ENCODE data around the gene ZBTB43. TPM values are rescaled to one million over a fixed set of nuclear protein-coding genes. Genes with fewer than 3 reads are reported as not detected.

ZBTB43 gene
- total RNA-seq, 2 experiments from 2014 or later: 4.1 to 6.4 TPM

- DNase-seq (ENCODE audit: low spot score): no peak
- no peak for TF ChIP-seq EZH2phosphoT487 (IDR thresholded peaks at IDR 0.05; ENCODE audit: borderline replicate concordance, low read depth, low read length)
- TF ChIP-seq CTCF (conservative IDR thresholded peaks at IDR 0.05; ENCODE audit: low read length): no peak
Measured at GRCh38 chr9:126880947-126881332, 76.1 kb downstream of the ZBTB43 start.

DNA sequence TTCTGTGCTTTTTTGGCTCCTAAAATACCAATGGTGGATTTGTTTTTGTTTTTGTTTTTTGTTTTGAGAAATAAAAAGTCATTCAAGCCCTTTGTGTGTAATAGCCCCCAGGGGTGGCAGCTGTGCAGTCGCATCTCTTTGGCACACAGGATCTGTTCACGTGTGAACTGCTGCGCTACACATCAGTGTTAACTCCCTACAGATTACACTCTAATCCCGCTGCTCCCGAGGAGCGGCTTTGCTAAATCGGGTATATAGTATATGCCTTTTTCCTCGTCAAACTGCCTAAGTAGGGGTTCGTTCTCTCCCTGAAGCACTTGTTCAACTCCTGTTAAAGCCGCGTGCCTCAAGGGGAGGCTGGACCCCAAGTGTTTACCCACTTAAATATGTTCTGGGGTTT, 77.9 kb downstream of the ZBTB43 start:
- H3K4me3 ChIP-seq (ENCODE audit: low read depth, low read length, poor library complexity, severe bottlenecking): no peak overlapping the region
- ChIA-PET POLR2A (no interaction called here), CTCF (ENCODE audit: unreplicated experiment) (no interaction called here)
- no peaks in the 10 kb centered on the region for H3K9me3 ChIP-seq (ENCODE audit: low read length)
- DNase-seq (ENCODE audit: low spot score): no peak
- peaks cover 32% of the 10 kb centered on the region for H3K36me3 ChIP-seq (ENCODE audit: insufficient read depth, low read length)
- H3K27ac ChIP-seq (ENCODE audit: low read depth, low read length, poor library complexity, severe bottlenecking): no peak overlapping the region
- no peak for TF ChIP-seq EZH2phosphoT487 (IDR thresholded peaks at IDR 0.05; ENCODE audit: borderline replicate concordance, low read depth, low read length)
- no peak for TF ChIP-seq CTCF (conservative IDR thresholded peaks at IDR 0.05; ENCODE audit: low read length)
- intact Hi-C loops (cut with micrococcal nuclease; ENCODE audit: unreplicated experiment): no loop called here
- no peaks in the 10 kb centered on the region for H3K4me1 ChIP-seq (ENCODE audit: insufficient read depth, low read length, poor library complexity, severe bottlenecking)
- no TSS peak for BruUV-seq (replicated peaks)
- H4K20me1 ChIP-seq (ENCODE audit: insufficient read depth, low read length): 0 out of 2 replicates have a peak, but pooled peaks cover 11% of the 10 kb centered on the region
- no peaks in the 10 kb centered on the region for H3K79me2 ChIP-seq (ENCODE audit: insufficient read depth, low read depth, low read length)
- no peak overlapping the region for H3K4me2 ChIP-seq (ENCODE audit: low read length)
- H2AFZ ChIP-seq (ENCODE audit: low read length): no peak overlapping the region
- H3K9me2 ChIP-seq (ENCODE audit: insufficient read depth, low read length): no peaks in the 10 kb centered on the region

More at GRCh38 chr9:126880947-126881332, 76.1 kb downstream of the ZBTB43 start:
- no TSS peak for BruUV-seq (replicated peaks)
- H3K27ac ChIP-seq (ENCODE audit: low read depth, low read length, poor library complexity, severe bottlenecking): no peak overlapping the region
- no peaks in the 10 kb centered on the region for H3K79me2 ChIP-seq (ENCODE audit: insufficient read depth, low read depth, low read length)
- H3K4me3 ChIP-seq (ENCODE audit: low read depth, low read length, poor library complexity, severe bottlenecking): no peak overlapping the region
- H3K36me3 ChIP-seq (ENCODE audit: insufficient read depth, low read length): peaks cover 32% of the 10 kb centered on the region
- intact Hi-C loops (cut with micrococcal nuclease; ENCODE audit: unreplicated experiment): no loop called here
- POLR2A ChIA-PET: interaction anchor here (0.6 kb wide), 1 partner anchor 148 kb away, joined by 5 read pairs; no protein-coding TSS in a partner anchor
- H3K9me2 ChIP-seq (ENCODE audit: insufficient read depth, low read length): no peaks in the 10 kb centered on the region
- no peak overlapping the region for H2AFZ ChIP-seq (ENCODE audit: low read length)
- peaks cover 12% of the 10 kb centered on the region for H3K4me1 ChIP-seq (ENCODE audit: insufficient read depth, low read length, poor library complexity, severe bottlenecking)
- CTCF ChIA-PET (ENCODE audit: unreplicated experiment): no interaction called here
- H4K20me1 ChIP-seq (ENCODE audit: insufficient read depth, low read length): 0 out of 2 replicates have a peak, but pooled peaks cover 11% of the 10 kb centered on the region
- no peak overlapping the region for H3K4me2 ChIP-seq (ENCODE audit: low read length)
- no peaks in the 10 kb centered on the region for H3K9me3 ChIP-seq (ENCODE audit: low read length)

GRCh38 chr9:126883636-126884035, 78.8 kb downstream of the ZBTB43 start:
- TF ChIP-seq CTCF (conservative IDR thresholded peaks at IDR 0.05; ENCODE audit: low read length): no peak
- no peak for TF ChIP-seq EZH2phosphoT487 (IDR thresholded peaks at IDR 0.05; ENCODE audit: borderline replicate concordance, low read depth, low read length)
- H2AFZ ChIP-seq (ENCODE audit: low read length): no peak overlapping the region
- no peak for DNase-seq (ENCODE audit: low spot score)
- ChIA-PET POLR2A (no interaction called here), CTCF (ENCODE audit: unreplicated experiment) (no interaction called here)
- no peaks in the 10 kb centered on the region for H3K9me3 ChIP-seq (ENCODE audit: low read length)
- no peaks in the 10 kb centered on the region for H3K79me2 ChIP-seq (ENCODE audit: insufficient read depth, low read depth, low read length)
- H3K4me2 ChIP-seq (ENCODE audit: low read length): no peak overlapping the region
- intact Hi-C loops (cut with micrococcal nuclease; ENCODE audit: unreplicated experiment): no loop called here
- no peaks in the 10 kb centered on the region for H3K4me1 ChIP-seq (ENCODE audit: insufficient read depth, low read length, poor library complexity, severe bottlenecking)
- no peaks in the 10 kb centered on the region for H3K9me2 ChIP-seq (ENCODE audit: insufficient read depth, low read length)
- H3K27ac ChIP-seq (ENCODE audit: low read depth, low read length, poor library complexity, severe bottlenecking): no peak overlapping the region
- no TSS peak for BruUV-seq (replicated peaks)
- 0 out of 2 replicates have a peak, but pooled peaks cover 11% of the 10 kb centered on the region for H4K20me1 ChIP-seq (ENCODE audit: insufficient read depth, low read length)
- peaks cover 32% of the 10 kb centered on the region for H3K36me3 ChIP-seq (ENCODE audit: insufficient read depth, low read length)
- H3K4me3 ChIP-seq (ENCODE audit: low read depth, low read length, poor library complexity, severe bottlenecking): no peak overlapping the region

Data from OCI-LY7 (cell line).